ENCODE results near the gene CDH22.

The CDH22 gene

GRCh38 chr20:46156065-46156464 lies 152.2 kb downstream of the CDH22 start:
- no peak for DNase-seq (ENCODE audit: low spot score)
- no peak for TF ChIP-seq CTCF (IDR thresholded peaks at IDR 0.05)
- no peak overlapping the region for H3K27ac ChIP-seq
- H3K4me3 ChIP-seq: no peak overlapping the region

GRCh38 chr20:46154796-46155195 lies 153.5 kb downstream of the CDH22 start:
- no peak for DNase-seq (ENCODE audit: low spot score)
- TF ChIP-seq CTCF (IDR thresholded peaks at IDR 0.05): no peak
- H3K27ac ChIP-seq: no peak overlapping the region
- no peak overlapping the region for H3K4me3 ChIP-seq

- DNase-seq (ENCODE audit: low spot score): no peak
- TF ChIP-seq CTCF (IDR thresholded peaks at IDR 0.05): no peak
- Histone ChIP-seq H3K4me3 (no peak overlapping the region), H3K27ac (no peak overlapping the region)
Observed at GRCh38 chr20:46154305-46154704, 154.0 kb downstream of the CDH22 start.

- TF ChIP-seq CTCF (IDR thresholded peaks at IDR 0.05): no peak
- H3K4me3 ChIP-seq: no peak overlapping the region
- H3K27ac ChIP-seq: no peak overlapping the region
- DNase-seq (ENCODE audit: low spot score): no peak
Observed at GRCh38 chr20:46152824-46153586, 155.3 kb downstream of the CDH22 start.

GRCh38 chr20:46151936-46152335 lies 156.4 kb downstream of the CDH22 start:
- Histone ChIP-seq H3K27ac (no peak overlapping the region), H3K4me3 (no peak overlapping the region)
- no peak for DNase-seq (ENCODE audit: low spot score)
- no peak for TF ChIP-seq CTCF (IDR thresholded peaks at IDR 0.05)

- no peak for TF ChIP-seq CTCF (IDR thresholded peaks at IDR 0.05)
- H3K27ac ChIP-seq: no peak overlapping the region
- no peak overlapping the region for H3K4me3 ChIP-seq
- DNase-seq (ENCODE audit: low spot score): no peak
Observed at GRCh38 chr20:46150943-46151342, 157.4 kb downstream of the CDH22 start.
